CD4-positive, alpha-beta memory T cell (primary cell): ENCODE data around the gene RSL24D1. TPM values are rescaled to one million over a fixed set of nuclear protein-coding genes. Genes with fewer than 3 reads are reported as not detected.

Experiments used
- CTCF ChIA-PET: fragments of 350-600 bp; sonication (Branson Sonifier 250); formaldehyde crosslinking; loops from one replicate; lab custom pipeline; 2021; ENCODE audit warnings: inconsistent platforms; ENCODE audit not compliant: partially characterized antibody; lab: Charles Lee
- POLR2A ChIA-PET: fragments of 350-600 bp; sonication (Branson Sonifier 250); formaldehyde crosslinking; loops from one replicate; lab custom pipeline; 2021; ENCODE audit not compliant: partially characterized antibody; lab: Charles Lee
- DNase-seq, 5 donors: peaks; one replicate each; pipeline versions ENCODE4 v3.0.0 to v3.0.0-alpha.2; 2020 to 2022; ENCODE audit warnings: mixed read lengths in 1 of 5
- H3K27ac ChIP-seq: one replicate; pipeline ENCODE4 v1.7.0; 2013; ENCODE audit warnings: low read depth, low read length
- H3K27me3 ChIP-seq: 2 replicates; pipeline ENCODE4 v1.7.0; 2013; ENCODE audit warnings: mild to moderate bottlenecking, low read length, moderate library complexity; ENCODE audit not compliant: insufficient read depth
- H3K36me3 ChIP-seq: 2 replicates; pipeline ENCODE4 v1.7.0; 2013; ENCODE audit warnings: mild to moderate bottlenecking, low read length, moderate library complexity; ENCODE audit not compliant: insufficient read depth
- H3K4me1 ChIP-seq: 2 replicates; pipeline ENCODE4 v1.7.0; 2013; ENCODE audit warnings: mild to moderate bottlenecking, low read length, moderate library complexity; ENCODE audit not compliant: insufficient read depth
- H3K4me3 ChIP-seq, 2 donors: one replicate each; pipeline ENCODE4 v1.7.0; 2013; ENCODE audit warnings: low read length in 2 of 2, mild to moderate bottlenecking in 1 of 2
- H3K9me3 ChIP-seq, 2 donors: one replicate each; pipeline ENCODE4 v1.7.0; 2013; ENCODE audit warnings: low read length in 2 of 2, control low read depth in 1 of 2; ENCODE audit not compliant: control insufficient read depth in 1 of 2
- H3K27ac Mint-ChIP-seq, 7 donors: one replicate each; pipeline ENCODE4 v1.8.0; 2020 to 2021; ENCODE audit warnings: mixed read lengths in 7 of 7, mild to moderate bottlenecking in 6 of 7, inconsistent platforms in 3 of 7, moderate library complexity in 3 of 7
- H3K27me3 Mint-ChIP-seq, 2 donors: one replicate each; pipeline ENCODE4 v1.8.0; 2020 to 2021; ENCODE audit warnings: mixed read lengths in 2 of 2
- H3K36me3 Mint-ChIP-seq, 2 donors: one replicate each; pipeline ENCODE4 v1.8.0; 2020 to 2021; ENCODE audit warnings: mixed read lengths in 2 of 2, inconsistent platforms in 1 of 2, mild to moderate bottlenecking in 1 of 2
- H3K4me1 Mint-ChIP-seq, 4 donors: one replicate each; pipeline ENCODE4 v1.8.0; 2020 to 2021; ENCODE audit warnings: mixed read lengths in 4 of 4, mild to moderate bottlenecking in 1 of 4
- H3K4me3 Mint-ChIP-seq, 8 donors: one replicate each; pipeline ENCODE4 v1.8.0; 2020 to 2021; ENCODE audit warnings: mixed read lengths in 8 of 8, mild to moderate bottlenecking in 7 of 8, moderate library complexity in 6 of 8, inconsistent platforms in 3 of 8
- H3K9me3 Mint-ChIP-seq, 8 donors: one replicate each; pipeline ENCODE4 v1.8.0; 2020 to 2021; ENCODE audit warnings: mixed read lengths in 8 of 8, mild to moderate bottlenecking in 5 of 8, inconsistent platforms in 3 of 8, moderate library complexity in 1 of 8
- intact Hi-C: fragments of 100-400 bp; cut with micrococcal nuclease; formaldehyde crosslinking; loops from one replicate; pipeline ENCODE4 v1.15.1; 2023
- polyA plus RNA-seq, 2 donors: library from polyadenylated mRNA; unstranded; fragments of 300-500 nt; fragmentation: Illumina TruSeq; gene quantifications; one replicate each; pipeline ENCODE4 v1.2.3, GENCODE V29; 2021
- total RNA-seq, 2 experiments: library from RNA; stranded (reverse); gene quantifications; one replicate each; pipeline ENCODE4 v1.2.3, GENCODE V29; 2021

The RSL24D1 gene
- total and polyA plus RNA-seq, 4 experiments from 2014 or later = 82.6 to 153 (median 105) TPM

DNA sequence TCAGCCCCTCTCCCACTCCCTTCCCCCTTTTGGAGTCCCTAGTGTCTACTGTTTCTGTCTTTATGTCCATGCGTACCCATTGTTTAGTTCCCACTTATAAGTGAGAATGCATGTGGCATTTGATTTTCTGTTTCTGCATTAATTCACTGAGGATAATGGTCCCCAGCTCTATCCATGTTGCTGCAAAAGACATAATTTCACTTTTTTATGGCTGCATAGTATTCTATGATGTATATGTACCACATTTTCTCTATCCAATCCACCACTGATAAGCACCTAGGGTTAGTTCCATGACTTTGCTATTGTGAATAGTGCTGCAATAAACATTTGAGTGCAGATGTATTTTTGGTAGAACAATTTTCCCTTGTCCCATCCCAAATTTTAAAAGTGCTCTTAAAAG is 34.2 kb upstream of the RSL24D1 start:
- Mint-ChIP-seq H3K9me3 (no peaks in the 10 kb centered on the region), H3K4me1 (peaks cover 11 to 29% (median 24%) of the 10 kb centered on the region in 4 donors), H3K4me3 (peak overlapping the region in 2 of 8 donors; percentile 19 to 43), H3K27ac (peak overlapping the region in 3 of 7 donors; percentile 15 to 79 (median 33)), H3K27me3 (no peaks in the 10 kb centered on the region), H3K36me3 (peaks cover 39 to 49% of the 10 kb centered on the region in 2 donors)
- no peak for DNase-seq
- Histone ChIP-seq H3K27me3 (no peaks in the 10 kb centered on the region), H3K4me1 (peaks cover 12% of the 10 kb centered on the region), H3K27ac (no peak overlapping the region), H3K36me3 (peaks cover 4% of the 10 kb centered on the region), H3K9me3 (no peaks in the 10 kb centered on the region), H3K4me3 (no peak overlapping the region)
- POLR2A ChIA-PET = interaction anchor here (0.9 to 1.0 kb wide), 2 partner anchors 10 to 50 kb away, joined by 3 read pairs; no protein-coding TSS in a partner anchor
- CTCF ChIA-PET = interaction anchor here (0.8 to 1.4 kb wide), 2 partner anchors 36 to 209 kb away, joined by 3 read pairs; no protein-coding TSS in a partner anchor
- intact Hi-C loops = no loop called here

DNA sequence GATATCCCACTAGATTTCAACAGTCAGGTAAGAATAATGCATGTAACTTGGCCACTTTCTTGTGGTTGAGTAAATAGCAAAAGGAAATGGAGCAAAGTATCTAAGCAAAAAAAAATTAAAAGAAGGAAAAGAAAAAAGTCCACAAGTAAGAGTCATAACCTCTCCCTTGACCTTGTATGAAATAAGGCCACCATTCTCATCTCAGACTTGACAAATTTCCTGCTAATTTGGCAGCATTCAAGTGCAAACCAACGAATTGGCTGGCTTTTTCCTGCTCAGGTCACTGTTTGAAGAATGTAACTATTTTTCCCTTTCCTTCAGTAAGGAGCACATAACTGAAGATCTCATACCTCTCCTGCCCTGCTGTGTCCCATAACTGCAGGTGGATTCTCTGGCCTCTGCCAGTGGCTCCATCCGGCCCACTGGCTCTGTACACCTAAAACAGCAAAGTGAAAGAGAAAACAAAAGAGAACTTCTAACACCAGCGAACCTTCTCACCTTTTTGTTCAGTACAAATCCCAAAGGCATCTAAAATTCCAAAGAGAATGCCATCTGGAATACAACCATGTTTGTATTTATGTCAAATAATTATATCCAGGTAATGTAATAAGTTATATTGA is 33.4 kb upstream of the RSL24D1 start:
- CTCF ChIA-PET = interaction anchor here (1.6 kb wide), 1 partner anchor 12 kb away, joined by 9 read pairs; no protein-coding TSS in a partner anchor
- H3K27ac ChIP-seq = peak overlapping the region; percentile 16
- intact Hi-C loops = no loop called here
- POLR2A ChIA-PET = interaction anchor here (0.6 to 3.0 kb wide), 2 partner anchors 37 to 41 kb away, joined by 3 to 7 read pairs; no protein-coding TSS in a partner anchor
- H3K4me3 Mint-ChIP-seq = peak overlapping the region; percentile 56 to 88 (median 75)
- DNase-seq = no peak
- no peaks in the 10 kb centered on the region for H3K27me3 Mint-ChIP-seq
- H3K36me3 Mint-ChIP-seq = peaks cover 39 to 49% of the 10 kb centered on the region in 2 donors
- no peak overlapping the region for H3K4me3 ChIP-seq
- peaks cover 18% of the 10 kb centered on the region for H3K4me1 ChIP-seq
- H3K27ac Mint-ChIP-seq = peak overlapping the region; percentile 66 to 90 (median 88)
- peaks cover 16 to 37% (median 27%) of the 10 kb centered on the region in 4 donors for H3K4me1 Mint-ChIP-seq
- H3K27me3 ChIP-seq = no peaks in the 10 kb centered on the region
- peaks cover 4% of the 10 kb centered on the region for H3K36me3 ChIP-seq
- H3K9me3 Mint-ChIP-seq = no peaks in the 10 kb centered on the region
- no peaks in the 10 kb centered on the region for H3K9me3 ChIP-seq

DNA sequence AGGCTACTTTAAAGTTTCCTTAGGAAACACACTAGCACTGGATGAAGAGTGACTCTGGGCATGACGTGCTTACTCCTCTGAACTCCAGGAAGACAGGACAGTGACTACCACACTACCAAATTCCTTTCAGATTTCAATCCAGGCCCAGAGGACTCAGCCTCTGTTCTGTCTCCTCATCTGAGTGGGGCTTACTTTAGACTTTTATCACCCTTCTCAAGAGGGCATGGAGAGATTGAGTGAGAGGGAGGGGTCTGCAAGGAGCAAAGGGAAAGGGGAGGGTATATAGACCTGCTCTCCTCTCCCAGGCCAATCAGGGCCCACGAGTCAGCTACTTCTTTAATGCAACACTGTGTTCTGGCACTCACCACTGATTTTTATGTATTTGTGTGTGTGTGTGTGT is 29.4 kb upstream of the RSL24D1 start:
- Mint-ChIP-seq H3K36me3 (peaks cover 27 to 36% of the 10 kb centered on the region in 2 donors), H3K27me3 (no peaks in the 10 kb centered on the region), H3K9me3 (no peaks in the 10 kb centered on the region), H3K27ac (no peak overlapping the region), H3K4me1 (peaks cover 44 to 71% (median 58%) of the 10 kb centered on the region in 4 donors), H3K4me3 (no peak overlapping the region)
- Histone ChIP-seq H3K4me3 (no peak overlapping the region), H3K27ac (no peak overlapping the region), H3K27me3 (no peaks in the 10 kb centered on the region), H3K4me1 (peaks cover 58% of the 10 kb centered on the region), H3K9me3 (no peaks in the 10 kb centered on the region), H3K36me3 (peaks cover 4% of the 10 kb centered on the region)
- no peak for DNase-seq
- CTCF ChIA-PET = no interaction called here
- intact Hi-C loops = no loop called here
- POLR2A ChIA-PET = no interaction called here

DNA sequence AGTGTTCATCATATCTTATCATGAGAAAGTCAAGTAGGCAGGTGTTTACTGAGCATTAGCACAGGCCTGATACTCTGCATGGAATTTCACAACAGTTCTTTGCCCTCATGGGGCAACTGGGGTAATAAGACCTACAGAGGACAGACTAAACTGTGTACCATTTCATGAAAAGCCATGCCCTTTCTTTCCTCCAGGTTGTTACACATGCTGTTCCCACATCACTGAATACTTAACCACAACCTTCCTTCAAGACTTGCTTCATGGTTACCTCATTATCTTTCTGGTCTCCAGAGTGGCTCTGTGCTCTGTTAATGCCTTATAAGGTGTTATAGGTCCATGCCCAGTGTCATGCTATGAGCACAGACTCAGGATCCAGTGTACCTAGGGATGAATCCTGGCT is 28.2 kb upstream of the RSL24D1 start:
- H3K36me3 Mint-ChIP-seq = peaks cover 27 to 32% of the 10 kb centered on the region in 2 donors
- no peaks in the 10 kb centered on the region for H3K9me3 Mint-ChIP-seq
- H3K4me3 ChIP-seq = no peak overlapping the region
- H3K9me3 ChIP-seq = no peaks in the 10 kb centered on the region
- ChIA-PET POLR2A (interaction anchor here (0.9 to 1.3 kb wide), 2 partner anchors 42 to 94 kb away, joined by 3 to 5 read pairs; partner anchors contain the start of genes PIGB and PIGBOS1), CTCF (interaction anchor here (1.0 to 1.2 kb wide), 2 partner anchors 66 to 184 kb away, joined by 3 read pairs; partner anchors contain the start of gene PIERCE2)
- intact Hi-C loops = loop anchor here (2.0 kb wide), 1 partner anchor 26 kb away; no protein-coding TSS in a partner anchor
- H3K27ac Mint-ChIP-seq = peak overlapping the region in 6 of 7 donors; percentile 13 to 74 (median 60)
- peaks cover 40 to 64% (median 53%) of the 10 kb centered on the region in 4 donors for H3K4me1 Mint-ChIP-seq
- peak overlapping the region in 6 of 8 donors; percentile 0 to 61 (median 10) for H3K4me3 Mint-ChIP-seq
- H3K27ac ChIP-seq = no peak overlapping the region
- H3K36me3 ChIP-seq = peaks cover 4% of the 10 kb centered on the region
- H3K4me1 ChIP-seq = peaks cover 54% of the 10 kb centered on the region
- H3K27me3 Mint-ChIP-seq = no peaks in the 10 kb centered on the region
- peak in 4 of 5 donors; percentile 32 to 48 (median 42) for DNase-seq
- H3K27me3 ChIP-seq = no peaks in the 10 kb centered on the region

GRCh38 chr15:55222588-55222987 is 25.8 kb upstream of the RSL24D1 start:
- Histone ChIP-seq H3K4me1 (peaks cover 57% of the 10 kb centered on the region), H3K9me3 (no peaks in the 10 kb centered on the region), H3K4me3 (no peak overlapping the region), H3K36me3 (peaks cover 3% of the 10 kb centered on the region), H3K27me3 (no peaks in the 10 kb centered on the region), H3K27ac (peak overlapping the region; percentile 15)
- Mint-ChIP-seq H3K4me3 (peak overlapping the region; percentile 45 to 75 (median 70)), H3K4me1 (peaks cover 42 to 74% (median 58%) of the 10 kb centered on the region in 4 donors), H3K27me3 (no peaks in the 10 kb centered on the region), H3K36me3 (peaks cover 17% of the 10 kb centered on the region in 2 donors), H3K9me3 (no peaks in the 10 kb centered on the region), H3K27ac (peak overlapping the region; percentile 12 to 77 (median 69))
- ChIA-PET CTCF (interaction anchor here (1.1 kb wide), 2 partner anchors 19 to 45 kb away, joined by 4 to 5 read pairs; no protein-coding TSS in a partner anchor), POLR2A (interaction anchor here (1.0 to 1.6 kb wide), 3 partner anchors 26 to 46 kb away, joined by 4 to 5 read pairs (median 4); partner anchors contain the start of gene RSL24D1)
- peak in 3 of 5 donors; percentile 19 to 37 (median 33) for DNase-seq
- intact Hi-C loops = no loop called here

DNA sequence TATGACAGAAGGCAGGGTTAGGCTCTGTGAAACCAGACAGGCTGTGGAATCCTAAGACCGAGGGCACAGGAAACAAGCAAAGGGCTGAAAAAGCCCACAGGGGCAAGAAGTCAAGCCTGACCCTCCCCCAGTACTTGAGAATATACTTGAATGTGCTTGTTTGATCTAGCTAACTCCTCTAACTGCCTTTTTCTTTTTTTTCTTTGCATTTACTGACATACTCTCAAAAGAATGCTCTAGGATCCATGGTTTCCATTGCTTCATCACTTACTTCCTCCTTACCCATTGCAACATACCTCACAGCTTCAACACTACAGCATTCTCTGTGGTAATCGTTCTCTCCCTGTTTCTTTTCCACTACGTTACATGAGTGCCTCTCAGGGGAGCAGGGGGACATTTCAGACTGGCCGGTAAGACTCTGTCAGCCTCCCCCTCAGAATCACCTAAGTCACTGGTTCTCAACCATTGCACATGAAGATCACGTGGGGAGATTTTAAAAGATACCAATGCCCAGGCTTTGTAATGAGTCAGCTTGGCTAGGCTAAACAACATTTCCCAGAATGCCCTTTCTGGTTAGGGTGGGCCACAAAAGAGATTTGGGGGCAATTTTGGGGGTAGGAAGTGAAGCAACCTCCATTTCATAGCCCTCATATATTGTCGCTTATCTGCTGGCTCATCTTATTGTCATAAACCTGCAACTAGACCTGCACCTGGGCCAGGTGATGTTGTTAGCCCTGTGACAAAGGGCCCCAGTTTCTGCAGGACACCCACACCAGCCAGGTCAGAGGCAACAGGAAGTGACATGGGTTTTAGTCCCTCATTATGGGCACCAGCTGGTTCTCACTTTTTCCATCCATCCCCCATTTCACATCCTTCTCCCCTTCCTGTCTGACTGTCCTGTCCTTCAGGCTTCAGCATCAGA is 24.6 kb upstream of the RSL24D1 start:
- H3K36me3 Mint-ChIP-seq = peaks cover 12% of the 10 kb centered on the region in 2 donors
- ChIA-PET POLR2A (interaction anchor here (0.8 to 1.7 kb wide), 9 partner anchors 25 to 98 kb away, joined by 4 to 7 read pairs (median 5); partner anchors contain the start of genes PIGB, PIGBOS1 and RSL24D1), CTCF (interaction anchor here (0.6 to 1.9 kb wide), 7 partner anchors 14 to 219 kb away, joined by 3 to 7 read pairs (median 4); no protein-coding TSS in a partner anchor)
- H3K36me3 ChIP-seq = no peaks in the 10 kb centered on the region
- H3K27ac ChIP-seq = no peak overlapping the region
- no peaks in the 10 kb centered on the region for H3K27me3 ChIP-seq
- H3K9me3 ChIP-seq = no peaks in the 10 kb centered on the region
- intact Hi-C loops = no loop called here
- no peak overlapping the region for H3K4me3 ChIP-seq
- H3K4me1 ChIP-seq = peaks cover 57% of the 10 kb centered on the region
- DNase-seq = peak in 1 of 5 donors; percentile 42
- H3K27ac Mint-ChIP-seq = peak overlapping the region in 6 of 7 donors; percentile 34 to 77 (median 62)
- H3K4me3 Mint-ChIP-seq = peak overlapping the region in 6 of 8 donors; percentile 9 to 75 (median 56)
- H3K27me3 Mint-ChIP-seq = no peaks in the 10 kb centered on the region
- H3K4me1 Mint-ChIP-seq = peaks cover 43 to 73% (median 57%) of the 10 kb centered on the region in 4 donors
- no peaks in the 10 kb centered on the region for H3K9me3 Mint-ChIP-seq
